GM23338 (cell line): Measurements from ENCODE around the gene PTPRA. TPM values are rescaled to one million over a fixed set of nuclear protein-coding genes. Genes with fewer than 3 reads are reported as not detected.
"Not testable (repeated sequence)": the region's sequence is repeated elsewhere in the genome, so short reads cannot be mapped to it uniquely, and the experiment has no call there.

Experiments used
- ATAC-seq: fragments of 200-7000 bp; cut with Tn5 transposase; 3 replicates; pipeline ENCODE4 v1.9.1; 2020
- DNase-seq: peaks from one replicate; pipeline ENCODE4 v3.0.0-alpha.2; 2015; ENCODE audit warnings: low spot score
- H2AFZ ChIP-seq: fragments of 200-600 bp; sonication (generic); 2 replicates; pipeline ENCODE4 v1.8.0; 2016; ENCODE audit warnings: antibody characterized with exemption, mild to moderate bottlenecking, moderate library complexity
- H3F3A ChIP-seq: fragments of 200-600 bp; sonication (generic); replicated peaks from 2 replicates; pipeline ENCODE4 v1.8.0; 2017; ENCODE audit warnings: antibody characterized with exemption, mixed run types, low read depth
- H3K27ac ChIP-seq: fragments of 200-600 bp; sonication (generic); 2 replicates; pipeline ENCODE4 v1.6.1; 2016; ENCODE audit warnings: low read depth
- H3K27me3 ChIP-seq: fragments of 200-600 bp; sonication (generic); 2 replicates; pipeline ENCODE4 v1.8.0; 2016; ENCODE audit warnings: mild to moderate bottlenecking, mixed run types, moderate library complexity; ENCODE audit not compliant: insufficient read depth
- H3K36me3 ChIP-seq: fragments of 200-600 bp; sonication (generic); 2 replicates; pipeline ENCODE4 v1.8.0; 2016; ENCODE audit warnings: mild to moderate bottlenecking; ENCODE audit not compliant: insufficient read depth
- H3K4me1 ChIP-seq: fragments of 200-600 bp; sonication (generic); 2 replicates; pipeline ENCODE4 v1.8.0; 2016; ENCODE audit warnings: mild to moderate bottlenecking, moderate library complexity; ENCODE audit not compliant: insufficient read depth
- H3K4me2 ChIP-seq: fragments of 200-600 bp; sonication (generic); 2 replicates; pipeline ENCODE4 v1.7.1; 2017; ENCODE audit warnings: mixed run types
- H3K4me3 ChIP-seq: fragments of 200-600 bp; sonication (generic); 2 replicates; pipeline ENCODE4 v1.6.1; 2016; ENCODE audit warnings: mixed run types
- H3K79me2 ChIP-seq: fragments of 200-600 bp; sonication (generic); replicated peaks from 2 replicates; pipeline ENCODE4 v1.8.0; 2017; ENCODE audit warnings: mild to moderate bottlenecking; ENCODE audit not compliant: insufficient read depth
- H3K9me2 ChIP-seq: fragments of 200-600 bp; sonication (generic); 2 replicates; pipeline ENCODE4 v1.8.0; 2017; ENCODE audit not compliant: insufficient read depth
- H4K20me1 ChIP-seq: fragments of 200-600 bp; sonication (generic); replicated peaks from 2 replicates; pipeline ENCODE4 v1.8.0; 2017; ENCODE audit warnings: mild to moderate bottlenecking; ENCODE audit not compliant: insufficient read depth
- H3K27ac Mint-ChIP-seq: 2 replicates; pipeline ENCODE4 v1.8.0; 2020; ENCODE audit warnings: inconsistent platforms, mild to moderate bottlenecking, moderate library complexity, mixed read lengths
- H3K27me3 Mint-ChIP-seq: 3 replicates; pipeline ENCODE4 v1.8.0; 2022; ENCODE audit warnings: low read depth, mild to moderate bottlenecking, moderate library complexity, mixed read lengths, inconsistent platforms; ENCODE audit not compliant: insufficient read depth, poor library complexity
- H3K36me3 Mint-ChIP-seq: 3 replicates; pipeline ENCODE4 v1.8.0; 2021; ENCODE audit warnings: low read depth, mild to moderate bottlenecking, inconsistent platforms, moderate library complexity, mixed read lengths
- H3K4me1 Mint-ChIP-seq: 3 replicates; pipeline ENCODE4 v1.8.0; 2020; ENCODE audit warnings: mild to moderate bottlenecking, inconsistent platforms, mixed read lengths
- H3K4me3 Mint-ChIP-seq: 3 replicates; pipeline ENCODE4 v1.8.0; 2021; ENCODE audit warnings: moderate library complexity, mild to moderate bottlenecking, inconsistent platforms, mixed read lengths
- H3K9me3 Mint-ChIP-seq: 3 replicates; pipeline ENCODE4 v1.8.0; 2020; ENCODE audit warnings: moderate library complexity, mild to moderate bottlenecking, inconsistent platforms, mixed read lengths
- CREB1 ChIP-seq: fragments of 250-450 bp; sonication (Bioruptor Pico); IDR thresholded peaks from 2 replicates; pipeline ENCODE4 v1.5.0; 2020; ENCODE audit warnings: low read depth, mild to moderate bottlenecking, moderate library complexity
- EZH2 ChIP-seq: fragments of 200-600 bp; sonication (generic); IDR thresholded peaks from one replicate; pipeline ENCODE4 v1.8.0; 2017; ENCODE audit warnings: antibody characterized with exemption, mild to moderate bottlenecking, low read depth; ENCODE audit not compliant: unreplicated experiment
- EZH2phosphoT487 ChIP-seq: fragments of 200-600 bp; sonication (generic); IDR thresholded peaks from one replicate; pipeline ENCODE4 v1.8.1; 2018; ENCODE audit warnings: antibody characterized with exemption; ENCODE audit not compliant: unreplicated experiment
- NANOG ChIP-seq: IDR thresholded peaks from 2 replicates; pipeline ENCODE4 v1.6.1; 2016; ENCODE audit warnings: antibody characterized with exemption, borderline replicate concordance
- POLR2AphosphoS5 ChIP-seq: IDR thresholded peaks from 2 replicates; pipeline ENCODE4 v1.6.1; 2016; ENCODE audit warnings: antibody characterized with exemption, low read depth
- ZNF114 ChIP-seq: fragments of 250-450 bp; sonication (Bioruptor Pico); IDR thresholded peaks from 2 replicates; pipeline ENCODE4 v1.5.0; 2020; ENCODE audit warnings: mild to moderate bottlenecking, moderate library complexity
- polyA plus RNA-seq: library from polyadenylated mRNA; unstranded; fragments of >200 nt; fragmentation: Nextera tagmentation; extraction: Ambion mirVana; gene quantifications from 2 replicates; pipeline ENCODE4 v1.2.1, GENCODE V29; 2016
- total RNA-seq: library from RNA; depleted of rRNA; stranded (reverse); fragments of >200 nt; shearing (Covaris generic); gene quantifications from 2 replicates; pipeline ENCODE4 v1.2.3, GENCODE V29; 2014
- TF ChIP-seq, protein P1 (sequence below), 2 experiments: fragments of 200-600 bp in 1 of 2; sonication (generic) in 1 of 2; conservative IDR thresholded peaks; 2 replicates each; pipeline versions ENCODE4 v1.5.1 to v1.6.1; 2016 to 2017; ENCODE audit warnings: antibody characterized with exemption in 2 of 2, low read depth in 2 of 2, mild to moderate bottlenecking in 2 of 2, moderate library complexity in 1 of 2
- TF ChIP-seq, protein P2 (sequence below): IDR thresholded peaks from one replicate; pipeline ENCODE4 v1.6.1; 2018; ENCODE audit warnings: antibody characterized with exemption; ENCODE audit not compliant: unreplicated experiment

Gene PTPRA
- total and polyA plus RNA-seq, 2 experiments from 2014 or later: 37.8 to 39.3 TPM

GRCh38 chr20:2894221-2894620 lies 20.9 kb downstream of the PTPRA start (continued):
- no peak for TF ChIP-seq POLR2AphosphoS5
- TF ChIP-seq, protein P1, sequence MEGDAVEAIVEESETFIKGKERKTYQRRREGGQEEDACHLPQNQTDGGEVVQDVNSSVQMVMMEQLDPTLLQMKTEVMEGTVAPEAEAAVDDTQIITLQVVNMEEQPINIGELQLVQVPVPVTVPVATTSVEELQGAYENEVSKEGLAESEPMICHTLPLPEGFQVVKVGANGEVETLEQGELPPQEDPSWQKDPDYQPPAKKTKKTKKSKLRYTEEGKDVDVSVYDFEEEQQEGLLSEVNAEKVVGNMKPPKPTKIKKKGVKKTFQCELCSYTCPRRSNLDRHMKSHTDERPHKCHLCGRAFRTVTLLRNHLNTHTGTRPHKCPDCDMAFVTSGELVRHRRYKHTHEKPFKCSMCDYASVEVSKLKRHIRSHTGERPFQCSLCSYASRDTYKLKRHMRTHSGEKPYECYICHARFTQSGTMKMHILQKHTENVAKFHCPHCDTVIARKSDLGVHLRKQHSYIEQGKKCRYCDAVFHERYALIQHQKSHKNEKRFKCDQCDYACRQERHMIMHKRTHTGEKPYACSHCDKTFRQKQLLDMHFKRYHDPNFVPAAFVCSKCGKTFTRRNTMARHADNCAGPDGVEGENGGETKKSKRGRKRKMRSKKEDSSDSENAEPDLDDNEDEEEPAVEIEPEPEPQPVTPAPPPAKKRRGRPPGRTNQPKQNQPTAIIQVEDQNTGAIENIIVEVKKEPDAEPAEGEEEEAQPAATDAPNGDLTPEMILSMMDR (conservative IDR thresholded peaks at IDR 0.05; ENCODE audit: low read depth in 2 of 2): no peak
- TF ChIP-seq, protein P2, sequence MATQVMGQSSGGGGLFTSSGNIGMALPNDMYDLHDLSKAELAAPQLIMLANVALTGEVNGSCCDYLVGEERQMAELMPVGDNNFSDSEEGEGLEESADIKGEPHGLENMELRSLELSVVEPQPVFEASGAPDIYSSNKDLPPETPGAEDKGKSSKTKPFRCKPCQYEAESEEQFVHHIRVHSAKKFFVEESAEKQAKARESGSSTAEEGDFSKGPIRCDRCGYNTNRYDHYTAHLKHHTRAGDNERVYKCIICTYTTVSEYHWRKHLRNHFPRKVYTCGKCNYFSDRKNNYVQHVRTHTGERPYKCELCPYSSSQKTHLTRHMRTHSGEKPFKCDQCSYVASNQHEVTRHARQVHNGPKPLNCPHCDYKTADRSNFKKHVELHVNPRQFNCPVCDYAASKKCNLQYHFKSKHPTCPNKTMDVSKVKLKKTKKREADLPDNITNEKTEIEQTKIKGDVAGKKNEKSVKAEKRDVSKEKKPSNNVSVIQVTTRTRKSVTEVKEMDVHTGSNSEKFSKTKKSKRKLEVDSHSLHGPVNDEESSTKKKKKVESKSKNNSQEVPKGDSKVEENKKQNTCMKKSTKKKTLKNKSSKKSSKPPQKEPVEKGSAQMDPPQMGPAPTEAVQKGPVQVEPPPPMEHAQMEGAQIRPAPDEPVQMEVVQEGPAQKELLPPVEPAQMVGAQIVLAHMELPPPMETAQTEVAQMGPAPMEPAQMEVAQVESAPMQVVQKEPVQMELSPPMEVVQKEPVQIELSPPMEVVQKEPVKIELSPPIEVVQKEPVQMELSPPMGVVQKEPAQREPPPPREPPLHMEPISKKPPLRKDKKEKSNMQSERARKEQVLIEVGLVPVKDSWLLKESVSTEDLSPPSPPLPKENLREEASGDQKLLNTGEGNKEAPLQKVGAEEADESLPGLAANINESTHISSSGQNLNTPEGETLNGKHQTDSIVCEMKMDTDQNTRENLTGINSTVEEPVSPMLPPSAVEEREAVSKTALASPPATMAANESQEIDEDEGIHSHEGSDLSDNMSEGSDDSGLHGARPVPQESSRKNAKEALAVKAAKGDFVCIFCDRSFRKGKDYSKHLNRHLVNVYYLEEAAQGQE: no peak

GRCh38 chr20:2895154-2895553 lies 21.9 kb downstream of the PTPRA start:
- H3K4me2 ChIP-seq, H3K27ac ChIP-seq, H2AFZ ChIP-seq, H3K27me3 ChIP-seq, H3K27me3 Mint-ChIP-seq, H3K4me1 ChIP-seq, H3K4me3 Mint-ChIP-seq, H3K4me3 ChIP-seq, H3K9me2 ChIP-seq, ATAC-seq, H3K27ac Mint-ChIP-seq, H3K4me1 Mint-ChIP-seq, DNase-seq, H3F3A ChIP-seq, H3K36me3 ChIP-seq, H3K9me3 Mint-ChIP-seq: not testable (repeated sequence)
- H3K36me3 Mint-ChIP-seq: peaks cover 12% of the 10 kb centered on the region
- Histone ChIP-seq H3K79me2 (peaks cover 98% of the 10 kb centered on the region), H4K20me1 (peaks cover 36% of the 10 kb centered on the region)

- TF ChIP-seq, protein P2: no peak
- no peak for TF ChIP-seq EZH2phosphoT487
- no peak for TF ChIP-seq ZNF114 (CRISPR knock-in tag)
- TF ChIP-seq EZH2: no peak
- no peak for TF ChIP-seq CREB1
- no peak for TF ChIP-seq NANOG
- Mint-ChIP-seq H3K4me3 (no peak overlapping the region), H3K27ac (no peak overlapping the region), H3K27me3 (no peaks in the 10 kb centered on the region), H3K36me3 (peaks cover 27% of the 10 kb centered on the region), H3K9me3 (0 out of 3 replicates have a peak, but pooled peaks cover 3% of the 10 kb centered on the region), H3K4me1 (no peaks in the 10 kb centered on the region)
- no peak for ATAC-seq
- no peak overlapping the region for H3K4me2 ChIP-seq
- H4K20me1 ChIP-seq: peaks cover 16% of the 10 kb centered on the region; the same call in 1 of the 2 replicates
- H3K9me2 ChIP-seq: no peaks in the 10 kb centered on the region
- H3F3A ChIP-seq: no peaks in the 10 kb centered on the region
- H2AFZ ChIP-seq: no peak overlapping the region
- DNase-seq: no peak
- H3K4me1 ChIP-seq: no peaks in the 10 kb centered on the region
- no peak overlapping the region for H3K27ac ChIP-seq
- H3K79me2 ChIP-seq: peaks cover 95% of the 10 kb centered on the region
- H3K36me3 ChIP-seq: no peaks in the 10 kb centered on the region
- H3K4me3 ChIP-seq: no peak overlapping the region
- H3K27me3 ChIP-seq: no peaks in the 10 kb centered on the region
These were observed 26.0 kb downstream of the PTPRA start for GRCh38 chr20:2899243-2899642.
